ENCODE data around the gene HSD17B12. TPM values are rescaled to one million over a fixed set of nuclear protein-coding genes. Genes with fewer than 3 reads are reported as not detected.

HSD17B12 gene
- total and polyA plus RNA-seq, 2 donors (not counting 3 experiments of a cell fraction or from before 2014, with no cell fraction given), result 41.5 to 96.5 TPM

- no peak for TF ChIP-seq POLR2A (IDR thresholded peaks at IDR 0.05; ENCODE audit: low read depth, low read length)
- no peak for TF ChIP-seq GATA2 (IDR thresholded peaks at IDR 0.05; ENCODE audit: insufficient read depth, insufficient read length, low read depth, low read length)
- TF ChIP-seq POLR2AphosphoS5 (IDR thresholded peaks at IDR 0.05; ENCODE audit: insufficient read depth, low read depth, low read length), result no peak
- TF ChIP-seq MAX (IDR thresholded peaks at IDR 0.05; ENCODE audit: insufficient read depth, insufficient read length), result no peak
- intact Hi-C loops (cut with micrococcal nuclease), result no loop called here
- ChIA-PET CTCF (interaction anchor here (1.2 to 6.7 kb wide), 2 partner anchors 8 to 16 kb away, joined by 3 to 55 read pairs; no protein-coding TSS in a partner anchor), POLR2A (no interaction called here)
- DNase-seq (ENCODE audit: low read depth, low spot score) (peak; percentile 64), FAIRE-seq (no peak)
- H3K4me2 ChIP-seq (ENCODE audit: insufficient read depth, low read length), result no peak overlapping the region
- no peaks in the 10 kb centered on the region for H3K9me1 ChIP-seq (replicated peaks; ENCODE audit: control insufficient read depth, extremely low read depth, insufficient read depth, low read length)
- H4K20me1 ChIP-seq (replicated peaks; ENCODE audit: control insufficient read depth, extremely low read depth, insufficient read depth, low read length), result no peaks in the 10 kb centered on the region
- H3K4me3 ChIP-seq (replicated peaks in 1 of 3; ENCODE audit: insufficient read depth in 1 of 3, low read depth in 1 of 3, low read length in 3 of 3), result no peak overlapping the region
- H3K4me1 ChIP-seq (ENCODE audit: control insufficient read depth, extremely low read depth, insufficient read depth, low read length), result peaks cover 15% of the 10 kb centered on the region
- dilution Hi-C loops (cut with MboI; ENCODE audit: extremely low pct_ligation_motif_present, low sequenced_read_pairs), result no loop called here
- no peaks in the 10 kb centered on the region for H3K79me2 ChIP-seq (ENCODE audit: control insufficient read depth, insufficient read depth, low read length)
- no peak overlapping the region for H3K27ac ChIP-seq (ENCODE audit: insufficient read depth, low read depth, low read length)
- BruUV-seq (replicated peaks), result no TSS peak
- H2AFZ ChIP-seq (ENCODE audit: low read depth, low read length), result no peak overlapping the region
- no peak overlapping the region for H3K9ac ChIP-seq (replicated peaks; ENCODE audit: extremely low read depth, insufficient read depth, low read length)
- peaks cover 3% of the 10 kb centered on the region in 2 experiments for H3K36me3 ChIP-seq (ENCODE audit: control insufficient read depth in 2 of 2, extremely low read depth in 1 of 2, insufficient read depth in 2 of 2, low read length in 2 of 2)
- no peaks in the 10 kb centered on the region for H3K9me3 ChIP-seq (replicated peaks; ENCODE audit: control insufficient read depth, insufficient read depth, low read length)
- no peaks in the 10 kb centered on the region for H3K27me3 ChIP-seq (ENCODE audit: control insufficient read depth in 2 of 2, insufficient read depth in 2 of 2, low read length in 2 of 2)
Measured at GRCh38 chr11:43833657-43834073, 153.1 kb downstream of the HSD17B12 start.

- H3K4me1 ChIP-seq (ENCODE audit: control insufficient read depth, extremely low read depth, insufficient read depth, low read length), result peaks cover 15% of the 10 kb centered on the region
- H3K27ac ChIP-seq (ENCODE audit: insufficient read depth, low read depth, low read length), result no peak overlapping the region
- ChIA-PET POLR2A (no interaction called here), CTCF (interaction anchor here (6.7 kb wide), 1 partner anchor 16 kb away, joined by 55 read pairs; no protein-coding TSS in a partner anchor)
- H4K20me1 ChIP-seq (replicated peaks; ENCODE audit: control insufficient read depth, extremely low read depth, insufficient read depth, low read length), result no peaks in the 10 kb centered on the region
- H3K9me3 ChIP-seq (replicated peaks; ENCODE audit: control insufficient read depth, insufficient read depth, low read length), result no peaks in the 10 kb centered on the region
- FAIRE-seq, result no peak
- H3K4me2 ChIP-seq (ENCODE audit: insufficient read depth, low read length), result no peak overlapping the region
- dilution Hi-C loops (cut with MboI; ENCODE audit: extremely low pct_ligation_motif_present, low sequenced_read_pairs), result no loop called here
- BruUV-seq (replicated peaks), result no TSS peak
- peaks cover 3 to 4% of the 10 kb centered on the region in 2 experiments for H3K36me3 ChIP-seq (ENCODE audit: control insufficient read depth in 2 of 2, extremely low read depth in 1 of 2, insufficient read depth in 2 of 2, low read length in 2 of 2)
- H3K4me3 ChIP-seq (replicated peaks in 1 of 3; ENCODE audit: insufficient read depth in 1 of 3, low read depth in 1 of 3, low read length in 3 of 3), result no peak overlapping the region
- H3K9ac ChIP-seq (replicated peaks; ENCODE audit: extremely low read depth, insufficient read depth, low read length), result no peak overlapping the region
- no peaks in the 10 kb centered on the region for H3K9me1 ChIP-seq (replicated peaks; ENCODE audit: control insufficient read depth, extremely low read depth, insufficient read depth, low read length)
- no peak overlapping the region for H2AFZ ChIP-seq (ENCODE audit: low read depth, low read length)
- no peaks in the 10 kb centered on the region for H3K27me3 ChIP-seq (ENCODE audit: control insufficient read depth in 2 of 2, insufficient read depth in 2 of 2, low read length in 2 of 2)
- intact Hi-C loops (cut with micrococcal nuclease), result no loop called here
- no peaks in the 10 kb centered on the region for H3K79me2 ChIP-seq (ENCODE audit: control insufficient read depth, insufficient read depth, low read length)
- TF ChIP-seq POLR2A (IDR thresholded peaks at IDR 0.05; ENCODE audit: low read depth, low read length), result no peak
- TF ChIP-seq POLR2AphosphoS5 (IDR thresholded peaks at IDR 0.05; ENCODE audit: insufficient read depth, low read depth, low read length), result no peak
- TF ChIP-seq MAX (IDR thresholded peaks at IDR 0.05; ENCODE audit: insufficient read depth, insufficient read length), result no peak
- TF ChIP-seq EZH2 (IDR thresholded peaks at IDR 0.05; ENCODE audit: borderline replicate concordance, low read depth, low read length, severe bottlenecking), result no peak
- no peak for TF ChIP-seq FOS (IDR thresholded peaks at IDR 0.05; ENCODE audit: borderline replicate concordance, insufficient read depth, low read length)
- TF ChIP-seq CTCF (IDR thresholded peaks at IDR 0.05; ENCODE audit: extremely low read depth in 1 of 2, insufficient read depth in 1 of 2, low read depth in 1 of 2, low read length in 2 of 2), result no peak
- TF ChIP-seq GATA2 (IDR thresholded peaks at IDR 0.05; ENCODE audit: insufficient read depth, insufficient read length, low read depth, low read length), result no peak
- no peak for DNase-seq (ENCODE audit: low read depth, low spot score)
Measured at GRCh38 chr11:43834286-43834685, 153.7 kb downstream of the HSD17B12 start.

All from endothelial cell of umbilical vein (primary cell).